Measurements from ENCODE around the gene LRRC74B. TPM values are rescaled to one million over a fixed set of nuclear protein-coding genes. Genes with fewer than 3 reads are reported as not detected.
"Not testable (repeated sequence)": the region's sequence is repeated elsewhere in the genome, so short reads cannot be mapped to it uniquely, and the experiment has no call there.

LRRC74B gene
- total RNA-seq, 2 experiments from 2014 or later, result not detected

DNA sequence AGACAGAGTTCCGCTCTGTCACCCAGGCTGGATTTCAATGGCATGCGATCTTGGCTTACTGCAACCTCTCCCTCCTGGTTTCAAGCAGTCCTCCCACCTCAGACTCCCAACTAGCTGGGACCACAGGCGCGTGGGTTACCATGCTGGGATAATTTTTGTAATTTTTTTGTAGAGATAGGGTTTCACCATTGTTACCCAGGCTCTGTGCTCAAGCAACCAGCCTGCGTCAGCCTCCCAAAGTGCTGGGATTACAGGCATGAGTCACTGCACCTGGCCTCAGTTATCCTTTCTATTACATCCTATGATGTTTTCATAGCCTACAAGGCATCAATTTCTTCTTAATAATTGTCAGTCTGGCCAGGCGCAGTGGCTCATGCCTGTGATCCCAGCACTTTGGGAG lies 36.5 kb downstream of the LRRC74B start:
- Mint-ChIP-seq H3K4me3 (no peak overlapping the region), H3K27me3 (peaks cover 3% of the 10 kb centered on the region), H3K4me1 (ENCODE audit: low read depth) (no peaks in the 10 kb centered on the region), H3K27ac (no peak overlapping the region), H3K36me3 (ENCODE audit: low read depth) (no peaks in the 10 kb centered on the region), H3K9me3 (no peaks in the 10 kb centered on the region)
- no peak for DNase-seq
- ChIA-PET POLR2A (no interaction called here), CTCF (no interaction called here)
- Histone ChIP-seq H3K4me3 (ENCODE audit: low read length) (no peak overlapping the region), H3K36me3 (ENCODE audit: insufficient read depth, low read length) (no peaks in the 10 kb centered on the region), H3K9me3 (ENCODE audit: control insufficient read depth in 1 of 2, insufficient read depth in 1 of 2, low read length in 2 of 2) (no peaks in the 10 kb centered on the region), H3K4me1 (ENCODE audit: insufficient read depth, low read length) (no peaks in the 10 kb centered on the region), H3K27ac (ENCODE audit: low read depth in 1 of 2, low read length in 2 of 2) (no peak overlapping the region), H3K27me3 (ENCODE audit: control insufficient read depth in 1 of 2, insufficient read depth in 2 of 2, low read length in 2 of 2) (no peaks in the 10 kb centered on the region)
- no peak for ATAC-seq (ENCODE audit: poor library complexity)
- intact Hi-C loops (cut with DNase I, micrococcal nuclease), result no loop called here
- TF ChIP-seq, protein P1, sequence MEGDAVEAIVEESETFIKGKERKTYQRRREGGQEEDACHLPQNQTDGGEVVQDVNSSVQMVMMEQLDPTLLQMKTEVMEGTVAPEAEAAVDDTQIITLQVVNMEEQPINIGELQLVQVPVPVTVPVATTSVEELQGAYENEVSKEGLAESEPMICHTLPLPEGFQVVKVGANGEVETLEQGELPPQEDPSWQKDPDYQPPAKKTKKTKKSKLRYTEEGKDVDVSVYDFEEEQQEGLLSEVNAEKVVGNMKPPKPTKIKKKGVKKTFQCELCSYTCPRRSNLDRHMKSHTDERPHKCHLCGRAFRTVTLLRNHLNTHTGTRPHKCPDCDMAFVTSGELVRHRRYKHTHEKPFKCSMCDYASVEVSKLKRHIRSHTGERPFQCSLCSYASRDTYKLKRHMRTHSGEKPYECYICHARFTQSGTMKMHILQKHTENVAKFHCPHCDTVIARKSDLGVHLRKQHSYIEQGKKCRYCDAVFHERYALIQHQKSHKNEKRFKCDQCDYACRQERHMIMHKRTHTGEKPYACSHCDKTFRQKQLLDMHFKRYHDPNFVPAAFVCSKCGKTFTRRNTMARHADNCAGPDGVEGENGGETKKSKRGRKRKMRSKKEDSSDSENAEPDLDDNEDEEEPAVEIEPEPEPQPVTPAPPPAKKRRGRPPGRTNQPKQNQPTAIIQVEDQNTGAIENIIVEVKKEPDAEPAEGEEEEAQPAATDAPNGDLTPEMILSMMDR (IDR thresholded peaks at IDR 0.05), result no peak

DNA sequence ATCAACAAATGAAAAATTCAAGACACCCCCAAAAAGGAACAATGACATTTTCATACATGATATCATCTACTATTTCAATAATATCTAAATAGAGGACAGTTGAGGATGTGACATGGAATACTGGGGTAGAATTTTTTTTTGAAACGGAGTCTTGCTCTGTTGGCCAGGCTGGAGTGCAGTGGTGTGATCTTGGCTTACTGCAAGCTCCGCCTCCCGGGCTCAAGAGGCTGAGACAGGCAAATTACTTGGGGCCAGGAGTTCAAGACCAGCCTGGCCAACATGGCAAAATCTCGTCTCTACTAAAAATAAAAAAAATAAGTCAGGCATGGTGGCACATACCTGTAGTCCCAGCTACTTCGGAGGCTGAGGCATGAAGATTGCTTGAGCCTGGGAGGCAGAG lies 41.4 kb downstream of the LRRC74B start:
- Mint-ChIP-seq H3K27ac (no peak overlapping the region), H3K9me3 (no peaks in the 10 kb centered on the region), H3K4me3 (no peak overlapping the region), H3K4me1 (ENCODE audit: low read depth) (no peaks in the 10 kb centered on the region), H3K27me3 (peaks cover 3% of the 10 kb centered on the region), H3K36me3 (ENCODE audit: low read depth) (no peaks in the 10 kb centered on the region)
- Histone ChIP-seq H3K9me3 (ENCODE audit: control insufficient read depth in 1 of 2, insufficient read depth in 1 of 2, low read length in 2 of 2) (no peaks in the 10 kb centered on the region), H3K4me3 (ENCODE audit: low read length) (no peak overlapping the region), H3K36me3 (ENCODE audit: insufficient read depth, low read length) (no peaks in the 10 kb centered on the region), H3K27me3 (ENCODE audit: control insufficient read depth in 1 of 2, insufficient read depth in 2 of 2, low read length in 2 of 2) (no peaks in the 10 kb centered on the region), H3K4me1 (ENCODE audit: insufficient read depth, low read length) (no peaks in the 10 kb centered on the region), H3K27ac (ENCODE audit: low read depth in 1 of 2, low read length in 2 of 2) (no peak overlapping the region)
- ATAC-seq (ENCODE audit: poor library complexity) (no peak), DNase-seq (no peak)
- ChIA-PET CTCF (no interaction called here), POLR2A (no interaction called here)
- intact Hi-C loops (cut with DNase I, micrococcal nuclease), result no loop called here
- TF ChIP-seq, protein P1 (IDR thresholded peaks at IDR 0.05), result no peak

DNA sequence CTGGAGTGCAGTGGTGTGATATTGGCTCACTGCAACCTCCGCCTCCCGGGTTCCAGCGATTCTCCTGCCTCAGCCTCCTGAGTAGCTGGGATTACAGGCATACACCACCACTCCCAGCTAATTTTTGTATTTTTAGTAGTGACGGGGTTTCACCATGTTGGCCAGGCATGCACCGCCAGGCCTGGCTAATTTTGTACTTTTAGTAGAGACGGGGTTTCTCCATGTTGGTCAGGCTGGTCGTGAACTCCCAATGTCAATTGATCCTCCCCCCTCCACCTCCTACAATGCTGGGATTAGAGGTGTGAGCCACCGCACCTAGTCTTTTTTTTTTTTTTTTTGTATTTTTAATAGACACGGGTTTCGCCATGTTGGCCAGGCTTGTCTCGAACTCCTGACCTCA lies 42.2 kb downstream of the LRRC74B start:
- ATAC-seq (ENCODE audit: poor library complexity); H3K4me3 Mint-ChIP-seq; H3K4me1 Mint-ChIP-seq (ENCODE audit: low read depth); H3K4me3 ChIP-seq (ENCODE audit: low read length); H3K27ac ChIP-seq (ENCODE audit: low read depth in 1 of 2, low read length in 2 of 2); H3K36me3 Mint-ChIP-seq (ENCODE audit: low read depth); CTCF ChIA-PET; H3K9me3 Mint-ChIP-seq; H3K36me3 ChIP-seq (ENCODE audit: insufficient read depth, low read length); DNase-seq; H3K27me3 Mint-ChIP-seq; H3K4me1 ChIP-seq (ENCODE audit: insufficient read depth, low read length); POLR2A ChIA-PET; H3K27ac Mint-ChIP-seq; H3K9me3 ChIP-seq (ENCODE audit: control insufficient read depth in 1 of 2, insufficient read depth in 1 of 2, low read length in 2 of 2); intact Hi-C loops (cut with DNase I, micrococcal nuclease); H3K27me3 ChIP-seq (ENCODE audit: control insufficient read depth in 1 of 2, insufficient read depth in 2 of 2, low read length in 2 of 2): not testable (repeated sequence)

DNA sequence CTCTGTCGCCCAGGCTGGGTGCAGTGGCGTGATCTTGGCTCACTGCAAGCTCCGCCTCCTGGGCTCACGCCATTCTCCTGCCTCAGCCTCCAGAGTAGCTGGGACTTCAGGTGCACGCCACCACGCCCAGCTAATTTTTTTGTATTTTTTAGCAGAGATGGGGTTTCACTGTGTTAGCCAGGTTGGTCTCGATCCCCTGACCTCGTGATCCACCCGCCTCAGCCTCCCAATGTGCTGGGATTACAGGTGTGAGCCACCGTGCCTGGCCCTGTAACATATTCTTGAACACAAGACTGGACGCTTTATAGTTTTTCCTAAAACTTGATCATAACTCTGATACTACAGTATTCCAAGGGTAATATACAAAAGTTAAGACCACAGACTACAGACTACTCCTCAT lies 45.5 kb downstream of the LRRC74B start:
- POLR2A ChIA-PET; H3K27ac Mint-ChIP-seq; H3K36me3 Mint-ChIP-seq (ENCODE audit: low read depth); CTCF ChIA-PET; ATAC-seq (ENCODE audit: poor library complexity); H3K27ac ChIP-seq (ENCODE audit: low read depth in 1 of 2, low read length in 2 of 2); H3K4me1 Mint-ChIP-seq (ENCODE audit: low read depth); H3K9me3 ChIP-seq (ENCODE audit: control insufficient read depth in 1 of 2, insufficient read depth in 1 of 2, low read length in 2 of 2); DNase-seq; H3K4me1 ChIP-seq (ENCODE audit: insufficient read depth, low read length); H3K4me3 ChIP-seq (ENCODE audit: low read length); H3K36me3 ChIP-seq (ENCODE audit: insufficient read depth, low read length); H3K4me3 Mint-ChIP-seq; H3K9me3 Mint-ChIP-seq; H3K27me3 ChIP-seq (ENCODE audit: control insufficient read depth in 1 of 2, insufficient read depth in 2 of 2, low read length in 2 of 2); intact Hi-C loops (cut with DNase I, micrococcal nuclease); H3K27me3 Mint-ChIP-seq: not testable (repeated sequence)

All from CD4-positive, alpha-beta T cell (primary cell).